Neural cell (in vitro differentiated cells): ENCODE measurements around the gene IFT81. TPM values are rescaled to one million over a fixed set of nuclear protein-coding genes. Genes with fewer than 3 reads are reported as not detected.

Source experiments
- H2AFZ ChIP-seq: fragments of 200-600, 300-800 bp; sonication (generic), shearing (Covaris generic); 2 replicates; pipeline ENCODE4 v1.6.0; 2014; ENCODE audit warnings: low read depth, mild to moderate bottlenecking, antibody characterized with exemption, low read length, moderate library complexity
- H3F3A ChIP-seq: fragments of 200-600 bp; shearing (Covaris generic); 2 replicates; pipeline ENCODE4 v1.6.1; 2016; ENCODE audit warnings: mild to moderate bottlenecking, moderate library complexity, mixed read lengths, antibody characterized with exemption, low read length; ENCODE audit not compliant: insufficient read depth, poor library complexity, severe bottlenecking
- H3K27ac ChIP-seq: fragments of 200-600, 300-800 bp; sonication (generic), shearing (Covaris generic); 2 replicates; pipeline ENCODE4 v1.5.1; 2014; ENCODE audit warnings: mild to moderate bottlenecking, low read length, moderate library complexity
- H3K27me3 ChIP-seq: fragments of 300-800, 200-600 bp; sonication (generic), shearing (Covaris generic); 2 replicates; pipeline ENCODE4 v1.6.0; 2014; ENCODE audit warnings: mild to moderate bottlenecking, low read depth, low read length, moderate library complexity; ENCODE audit not compliant: insufficient read depth
- H3K36me3 ChIP-seq: fragments of 300-800, 200-600 bp; sonication (generic), shearing (Covaris generic); 2 replicates; pipeline ENCODE4 v1.5.1; 2014; ENCODE audit warnings: mild to moderate bottlenecking, antibody characterized with exemption, low read length, moderate library complexity; ENCODE audit not compliant: insufficient read depth
- H3K4me2 ChIP-seq: fragments of 300-800, 200-600 bp; sonication (generic), shearing (Covaris generic); 2 replicates; pipeline ENCODE4 v1.6.0; 2014; ENCODE audit warnings: mild to moderate bottlenecking, low read length
- H3K4me3 ChIP-seq: fragments of 300-800, 200-600 bp; sonication (generic), shearing (Covaris generic); 2 replicates; pipeline ENCODE4 v1.5.1; 2014; ENCODE audit warnings: mild to moderate bottlenecking, low read length, moderate library complexity
- H3K79me2 ChIP-seq: fragments of 200-600 bp; shearing (Covaris generic); replicated peaks from 2 replicates; pipeline ENCODE4 v1.6.0; 2014; ENCODE audit warnings: mild to moderate bottlenecking, low read length, moderate library complexity; ENCODE audit not compliant: insufficient read depth
- H3K9ac ChIP-seq: fragments of 300-800, 200-600 bp; sonication (generic), shearing (Covaris generic); 2 replicates; pipeline ENCODE4 v1.6.1; 2016; ENCODE audit warnings: mild to moderate bottlenecking, low read length, mixed read lengths
- H3K9me2 ChIP-seq: fragments of 200-600 bp; shearing (Covaris generic); 2 replicates; pipeline ENCODE4 v1.6.1; 2016; ENCODE audit warnings: mild to moderate bottlenecking, low read length, mixed read lengths; ENCODE audit not compliant: insufficient read depth
- H3K9me3 ChIP-seq: fragments of 200-600, 300-800 bp; sonication (generic), shearing (Covaris generic); 2 replicates; pipeline ENCODE4 v1.6.1; 2016; ENCODE audit warnings: mild to moderate bottlenecking, mixed run types, low read length, moderate library complexity, mixed read lengths
- H4K20me1 ChIP-seq: fragments of 200-600 bp; shearing (Covaris generic); 2 replicates; pipeline ENCODE4 v1.6.1; 2016; ENCODE audit warnings: mild to moderate bottlenecking, mixed run types; ENCODE audit not compliant: insufficient read depth
- CTCF ChIP-seq: fragments of 450-650 bp; IDR thresholded peaks from 2 replicates; pipeline ENCODE4 v1.5.1; 2014; ENCODE audit warnings: antibody characterized with exemption, mild to moderate bottlenecking, moderate library complexity; ENCODE audit not compliant: poor library complexity, severe bottlenecking
- MXI1 ChIP-seq: fragments of 450-650 bp; conservative IDR thresholded peaks from 2 replicates; pipeline ENCODE4 v1.6.1; 2014; ENCODE audit warnings: antibody characterized with exemption, mild to moderate bottlenecking; ENCODE audit not compliant: poor library complexity, severe bottlenecking
- POLR2AphosphoS5 ChIP-seq: IDR thresholded peaks from 2 replicates; pipeline ENCODE4 v1.6.1; 2012
- RAD21 ChIP-seq: fragments of 450-650 bp; conservative IDR thresholded peaks from 2 replicates; pipeline ENCODE4 v1.6.1; 2014; ENCODE audit warnings: antibody characterized with exemption, mild to moderate bottlenecking, moderate library complexity
- REST ChIP-seq: IDR thresholded peaks from 2 replicates; pipeline ENCODE4 v1.6.1; 2012; ENCODE audit warnings: borderline replicate concordance
- TAF1 ChIP-seq: IDR thresholded peaks from 2 replicates; pipeline ENCODE4 v1.6.1; 2012; ENCODE audit warnings: low read depth
- polyA plus RNA-seq: library from polyadenylated mRNA; depleted of rRNA; stranded (reverse); fragments of >200 nt; gene quantifications from 2 replicates; pipeline ENCODE4 v1.2.3, GENCODE V29; 2014

The IFT81 gene
- polyA plus RNA-seq, 1 donor from 2014 or later = 120 TPM

- Histone ChIP-seq H4K20me1 (no peaks in the 10 kb centered on the region), H3F3A (no peaks in the 10 kb centered on the region), H3K27ac (no peak overlapping the region), H3K9me3 (no peaks in the 10 kb centered on the region), H3K36me3 (no peaks in the 10 kb centered on the region), H3K27me3 (no peaks in the 10 kb centered on the region), H3K79me2 (no peaks in the 10 kb centered on the region), H3K9me2 (no peaks in the 10 kb centered on the region), H2AFZ (no peak overlapping the region), H3K4me3 (no peak overlapping the region), H3K4me2 (no peak overlapping the region), H3K9ac (no peak overlapping the region)
- TF ChIP-seq RAD21 = no peak
- no peak for TF ChIP-seq TAF1
- TF ChIP-seq POLR2AphosphoS5 = no peak
- no peak for TF ChIP-seq MXI1
- peak; percentile 26 for TF ChIP-seq CTCF
Measured at GRCh38 chr12:110102255-110102654, 21.9 kb upstream of the IFT81 start.

- Histone ChIP-seq H2AFZ (no peak overlapping the region), H3F3A (no peaks in the 10 kb centered on the region), H3K4me3 (no peak overlapping the region), H3K9me3 (no peaks in the 10 kb centered on the region), H3K9me2 (no peaks in the 10 kb centered on the region), H3K36me3 (no peaks in the 10 kb centered on the region), H3K4me2 (no peak overlapping the region), H3K79me2 (no peaks in the 10 kb centered on the region), H3K27me3 (no peaks in the 10 kb centered on the region), H4K20me1 (no peaks in the 10 kb centered on the region), H3K9ac (no peak overlapping the region), H3K27ac (no peak overlapping the region)
- peak; percentile 22 for TF ChIP-seq REST
- TF ChIP-seq RAD21 = no peak
Measured at GRCh38 chr12:110104188-110105094, 19.7 kb upstream of the IFT81 start.

- H3K4me3 ChIP-seq = no peak overlapping the region
- no peak for TF ChIP-seq MXI1
- peak; percentile 3 for TF ChIP-seq REST
- no peaks in the 10 kb centered on the region for H3K27me3 ChIP-seq
- H3K79me2 ChIP-seq = no peaks in the 10 kb centered on the region
- no peak overlapping the region for H3K4me2 ChIP-seq
- H3K9ac ChIP-seq = no peak overlapping the region
- no peaks in the 10 kb centered on the region for H3K9me2 ChIP-seq
- H3K27ac ChIP-seq = no peak overlapping the region
- no peaks in the 10 kb centered on the region for H3F3A ChIP-seq
- H4K20me1 ChIP-seq = no peaks in the 10 kb centered on the region
- H3K9me3 ChIP-seq = no peaks in the 10 kb centered on the region
- no peaks in the 10 kb centered on the region for H3K36me3 ChIP-seq
- H2AFZ ChIP-seq = no peak overlapping the region
Measured at GRCh38 chr12:110105159-110105558, 19.0 kb upstream of the IFT81 start.
